ENCODE results near the gene CLIC4.

DNA sequence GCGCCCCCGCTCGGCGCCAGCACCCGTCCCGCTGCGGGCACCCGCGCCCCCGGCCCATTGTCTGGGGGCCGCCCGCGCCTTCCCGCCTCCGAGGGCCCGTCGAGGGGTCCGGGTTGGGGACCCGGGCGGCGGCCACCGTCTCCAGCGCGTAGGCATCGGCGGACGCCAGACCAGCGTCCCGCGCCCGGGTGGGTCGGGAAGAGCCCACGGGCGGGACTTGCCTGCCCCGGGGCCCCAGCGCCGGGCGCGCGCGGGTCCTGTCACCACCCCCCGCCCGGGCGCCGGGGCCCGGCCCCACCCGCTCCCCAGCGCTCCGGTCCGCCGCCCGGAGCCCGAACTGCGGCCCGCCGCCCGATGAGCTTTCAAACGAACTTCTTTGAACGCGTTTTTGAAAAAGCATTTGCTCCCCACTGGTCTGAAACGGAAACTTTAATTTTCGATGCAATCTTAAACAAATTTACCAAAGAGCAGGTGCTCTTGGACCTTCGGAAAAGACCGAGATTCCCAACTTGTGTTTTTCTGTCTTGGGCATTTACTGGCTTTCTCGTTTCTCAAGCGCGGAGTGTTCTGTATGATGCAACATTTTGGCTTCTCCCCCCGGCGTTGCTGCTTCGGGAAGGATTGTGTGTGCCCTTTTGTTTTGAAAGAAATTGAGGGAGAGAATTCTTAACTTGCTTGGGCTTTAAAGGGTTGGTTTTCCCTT is 615 bp downstream of the CLIC4 start:
- TF ChIP-seq, protein P1, sequence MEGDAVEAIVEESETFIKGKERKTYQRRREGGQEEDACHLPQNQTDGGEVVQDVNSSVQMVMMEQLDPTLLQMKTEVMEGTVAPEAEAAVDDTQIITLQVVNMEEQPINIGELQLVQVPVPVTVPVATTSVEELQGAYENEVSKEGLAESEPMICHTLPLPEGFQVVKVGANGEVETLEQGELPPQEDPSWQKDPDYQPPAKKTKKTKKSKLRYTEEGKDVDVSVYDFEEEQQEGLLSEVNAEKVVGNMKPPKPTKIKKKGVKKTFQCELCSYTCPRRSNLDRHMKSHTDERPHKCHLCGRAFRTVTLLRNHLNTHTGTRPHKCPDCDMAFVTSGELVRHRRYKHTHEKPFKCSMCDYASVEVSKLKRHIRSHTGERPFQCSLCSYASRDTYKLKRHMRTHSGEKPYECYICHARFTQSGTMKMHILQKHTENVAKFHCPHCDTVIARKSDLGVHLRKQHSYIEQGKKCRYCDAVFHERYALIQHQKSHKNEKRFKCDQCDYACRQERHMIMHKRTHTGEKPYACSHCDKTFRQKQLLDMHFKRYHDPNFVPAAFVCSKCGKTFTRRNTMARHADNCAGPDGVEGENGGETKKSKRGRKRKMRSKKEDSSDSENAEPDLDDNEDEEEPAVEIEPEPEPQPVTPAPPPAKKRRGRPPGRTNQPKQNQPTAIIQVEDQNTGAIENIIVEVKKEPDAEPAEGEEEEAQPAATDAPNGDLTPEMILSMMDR (IDR thresholded peaks at IDR 0.05; ENCODE audit: control extremely low read depth in 1 of 3, insufficient read depth in 1 of 3, low read depth in 1 of 3, low read length in 3 of 3): no peak
- no peak for TF ChIP-seq BCL11A (IDR thresholded peaks at IDR 0.05; ENCODE audit: low read depth in 2 of 2, low read length in 2 of 2)
- TF ChIP-seq EZH2 (IDR thresholded peaks at IDR 0.05; ENCODE audit: low read depth, low read length, severe bottlenecking): no peak
- TF ChIP-seq JUN (IDR thresholded peaks at IDR 0.05; ENCODE audit: low read depth, low read length): no peak
- no peak for TF ChIP-seq POLR2AphosphoS5 (IDR thresholded peaks at IDR 0.05; ENCODE audit: low read depth, low read length)
- peak in 1 of 2 experiments; percentile 33; a peak in 1 of 3 replicates for TF ChIP-seq POLR2A (IDR thresholded peaks at IDR 0.05; ENCODE audit: control extremely low read depth in 1 of 2, low read depth in 2 of 2, low read length in 2 of 2)
- TF ChIP-seq HDAC2 (IDR thresholded peaks at IDR 0.05; ENCODE audit: borderline replicate concordance in 1 of 2, low read depth in 2 of 2, low read length in 2 of 2): no peak
- no peak for TF ChIP-seq RAD21 (IDR thresholded peaks at IDR 0.05 in 1 of 2, conservative IDR thresholded peaks at IDR 0.05 in 1 of 2; ENCODE audit: low read depth in 2 of 2, low read length in 2 of 2)
